ENCODE data around the gene SELENON. TPM values are rescaled to one million over a fixed set of nuclear protein-coding genes. Genes with fewer than 3 reads are reported as not detected.

The SELENON gene
- total and polyA plus RNA-seq, 2 of the 4 experiments (the other 2 are of a cell fraction) = 9.1 to 114 TPM

DNA sequence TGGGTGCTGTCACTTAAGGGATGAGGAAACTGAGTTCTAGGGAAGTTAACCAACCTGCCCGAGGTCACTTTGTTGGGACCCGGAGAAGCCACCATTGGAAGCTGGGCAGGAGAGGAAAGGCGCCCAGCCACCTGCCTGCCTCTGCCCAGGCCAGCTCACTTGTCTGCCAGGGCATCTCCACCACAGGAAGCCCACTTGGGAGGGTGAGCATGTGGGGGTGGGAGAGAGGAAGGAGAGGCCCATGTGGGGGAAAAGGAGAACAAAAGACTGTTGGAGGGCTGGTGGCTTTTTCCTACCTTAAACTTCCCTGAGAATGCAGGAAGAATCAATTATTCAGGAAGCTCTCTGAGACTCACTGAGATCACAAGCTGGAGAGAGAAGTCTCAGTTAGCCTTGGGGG is 43.8 kb upstream of the SELENON start:
- no peak overlapping the region for H3K18ac ChIP-seq (ENCODE audit: low read depth, low read length)
- H3K4me3 ChIP-seq (ENCODE audit: insufficient read depth, low read depth, low read length) = no peak overlapping the region
- no peak overlapping the region for H3K4ac ChIP-seq (ENCODE audit: low read depth, low read length)
- ChIA-PET POLR2A (ENCODE audit: unreplicated experiment) (no interaction called here), CTCF (no interaction called here)
- no peak overlapping the region for H2BK15ac ChIP-seq (ENCODE audit: low read depth, low read length)
- no peaks in the 10 kb centered on the region; the same call in 1 of the 2 replicates for H3K9me1 ChIP-seq (ENCODE audit: insufficient read depth, low read length)
- no peak for ATAC-seq (ENCODE audit: low read depth)
- H2AFZ ChIP-seq (replicated peaks; ENCODE audit: low read length, poor library complexity) = no peak overlapping the region
- H3K4me2 ChIP-seq (ENCODE audit: low read depth, low read length) = no peak overlapping the region
- BruUV-seq (replicated peaks) = no TSS peak
- no peak overlapping the region for H4K91ac ChIP-seq (ENCODE audit: insufficient read depth, low read depth, low read length)
- in situ Hi-C loops (cut with MboI; ENCODE audit: low sequenced_read_pairs) = no loop called here
- no peaks in the 10 kb centered on the region for H3K9me3 ChIP-seq (ENCODE audit: control insufficient read depth, insufficient read depth, low read length)
- no peak overlapping the region for H4K5ac ChIP-seq (ENCODE audit: low read depth, low read length)
- H4K20me1 ChIP-seq (ENCODE audit: insufficient read depth, low read length) = no peaks in the 10 kb centered on the region
- H3K9ac ChIP-seq (ENCODE audit: low read depth, low read length) = no peak overlapping the region
- no peaks in the 10 kb centered on the region for H3K79me1 ChIP-seq (ENCODE audit: low read depth in 1 of 2, low read length in 2 of 2)
- no peak for TF ChIP-seq MAZ (IDR thresholded peaks at IDR 0.05; ENCODE audit: borderline replicate concordance, low read depth, low read length)
- TF ChIP-seq NFE2L2 (IDR thresholded peaks at IDR 0.05; ENCODE audit: low read depth, low read length) = no peak
- no peak for TF ChIP-seq RCOR1 (IDR thresholded peaks at IDR 0.05; ENCODE audit: insufficient replicate concordance, low read length)
- TF ChIP-seq MAFK (IDR thresholded peaks at IDR 0.05; ENCODE audit: low read depth, low read length) = no peak
- TF ChIP-seq MXI1 (IDR thresholded peaks at IDR 0.05; ENCODE audit: borderline replicate concordance, low read depth, low read length) = no peak
- TF ChIP-seq RAD21 (IDR thresholded peaks at IDR 0.05; ENCODE audit: low read length) = no peak
- no peak for TF ChIP-seq BHLHE40 (IDR thresholded peaks at IDR 0.05; ENCODE audit: low read depth, low read length)
- TF ChIP-seq, protein P1, sequence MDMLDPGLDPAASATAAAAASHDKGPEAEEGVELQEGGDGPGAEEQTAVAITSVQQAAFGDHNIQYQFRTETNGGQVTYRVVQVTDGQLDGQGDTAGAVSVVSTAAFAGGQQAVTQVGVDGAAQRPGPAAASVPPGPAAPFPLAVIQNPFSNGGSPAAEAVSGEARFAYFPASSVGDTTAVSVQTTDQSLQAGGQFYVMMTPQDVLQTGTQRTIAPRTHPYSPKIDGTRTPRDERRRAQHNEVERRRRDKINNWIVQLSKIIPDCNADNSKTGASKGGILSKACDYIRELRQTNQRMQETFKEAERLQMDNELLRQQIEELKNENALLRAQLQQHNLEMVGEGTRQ (IDR thresholded peaks at IDR 0.05; ENCODE audit: low read depth, low read length) = no peak
- no peak for TF ChIP-seq FOS (IDR thresholded peaks at IDR 0.05; ENCODE audit: low read depth, low read length)
- TF ChIP-seq RFX5 (IDR thresholded peaks at IDR 0.05; ENCODE audit: low read depth, low read length) = no peak
- TF ChIP-seq POLR2A (IDR thresholded peaks at IDR 0.05; ENCODE audit: low read depth, low read length) = no peak
- TF ChIP-seq, protein P2, sequence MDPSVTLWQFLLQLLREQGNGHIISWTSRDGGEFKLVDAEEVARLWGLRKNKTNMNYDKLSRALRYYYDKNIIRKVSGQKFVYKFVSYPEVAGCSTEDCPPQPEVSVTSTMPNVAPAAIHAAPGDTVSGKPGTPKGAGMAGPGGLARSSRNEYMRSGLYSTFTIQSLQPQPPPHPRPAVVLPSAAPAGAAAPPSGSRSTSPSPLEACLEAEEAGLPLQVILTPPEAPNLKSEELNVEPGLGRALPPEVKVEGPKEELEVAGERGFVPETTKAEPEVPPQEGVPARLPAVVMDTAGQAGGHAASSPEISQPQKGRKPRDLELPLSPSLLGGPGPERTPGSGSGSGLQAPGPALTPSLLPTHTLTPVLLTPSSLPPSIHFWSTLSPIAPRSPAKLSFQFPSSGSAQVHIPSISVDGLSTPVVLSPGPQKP (IDR thresholded peaks at IDR 0.05; ENCODE audit: borderline replicate concordance, low read depth, low read length) = no peak
- TF ChIP-seq, protein P3, sequence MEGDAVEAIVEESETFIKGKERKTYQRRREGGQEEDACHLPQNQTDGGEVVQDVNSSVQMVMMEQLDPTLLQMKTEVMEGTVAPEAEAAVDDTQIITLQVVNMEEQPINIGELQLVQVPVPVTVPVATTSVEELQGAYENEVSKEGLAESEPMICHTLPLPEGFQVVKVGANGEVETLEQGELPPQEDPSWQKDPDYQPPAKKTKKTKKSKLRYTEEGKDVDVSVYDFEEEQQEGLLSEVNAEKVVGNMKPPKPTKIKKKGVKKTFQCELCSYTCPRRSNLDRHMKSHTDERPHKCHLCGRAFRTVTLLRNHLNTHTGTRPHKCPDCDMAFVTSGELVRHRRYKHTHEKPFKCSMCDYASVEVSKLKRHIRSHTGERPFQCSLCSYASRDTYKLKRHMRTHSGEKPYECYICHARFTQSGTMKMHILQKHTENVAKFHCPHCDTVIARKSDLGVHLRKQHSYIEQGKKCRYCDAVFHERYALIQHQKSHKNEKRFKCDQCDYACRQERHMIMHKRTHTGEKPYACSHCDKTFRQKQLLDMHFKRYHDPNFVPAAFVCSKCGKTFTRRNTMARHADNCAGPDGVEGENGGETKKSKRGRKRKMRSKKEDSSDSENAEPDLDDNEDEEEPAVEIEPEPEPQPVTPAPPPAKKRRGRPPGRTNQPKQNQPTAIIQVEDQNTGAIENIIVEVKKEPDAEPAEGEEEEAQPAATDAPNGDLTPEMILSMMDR (conservative IDR thresholded peaks at IDR 0.05; ENCODE audit: low read depth, low read length) = no peak
- no peak overlapping the region for H3K23ac ChIP-seq (ENCODE audit: low read depth, low read length)
- H3K4me1 ChIP-seq (ENCODE audit: control insufficient read depth, insufficient read depth, low read length) = no peaks in the 10 kb centered on the region
- DNase-seq = no peak
- H4K8ac ChIP-seq (ENCODE audit: low read depth in 2 of 2, low read length in 2 of 2) = no peak overlapping the region
- H2BK20ac ChIP-seq (ENCODE audit: low read depth, low read length) = no peak overlapping the region
- H3K27ac ChIP-seq (ENCODE audit: insufficient read depth, low read length) = no peak overlapping the region
- H2BK5ac ChIP-seq (ENCODE audit: low read depth, low read length, poor library complexity, severe bottlenecking) = no peak overlapping the region
- peaks cover 30% of the 10 kb centered on the region; the same call in 1 of the 2 replicates for H3K36me3 ChIP-seq (ENCODE audit: control insufficient read depth, insufficient read depth, low read length)
- H2AK5ac ChIP-seq (ENCODE audit: low read depth, low read length) = no peak overlapping the region
- H3K56ac ChIP-seq (ENCODE audit: extremely low read depth, insufficient read depth, low read length) = no peak overlapping the region
- no peak overlapping the region for H2BK120ac ChIP-seq (ENCODE audit: low read depth, low read length)
- dilution Hi-C loops (cut with HindIII; ENCODE audit: low sequenced_read_pairs, unreplicated experiment) = no loop called here
- no peak overlapping the region for H2AK9ac ChIP-seq (replicated peaks; ENCODE audit: low read depth, low read length, poor library complexity)
- WGBS, 2 experiments (ENCODE audit: extremely low coverage in 2 of 2, insufficient read length in 1 of 2) = no CpG with 5 or more reads among the region's 3 CpGs
- intact Hi-C loops (cut with micrococcal nuclease) = no loop called here
- H3K27me3 ChIP-seq (ENCODE audit: control insufficient read depth, insufficient read depth, low read length) = no peaks in the 10 kb centered on the region
- no peak overlapping the region for H3K14ac ChIP-seq (replicated peaks; ENCODE audit: low read depth, low read length)
